BLaER1 (cell line): Measurements from ENCODE around the gene APC2.

Experiments used
- H3K27ac ChIP-seq: shearing (Covaris generic); formaldehyde crosslinking; 2 replicates; pipeline ENCODE4 v1.8.1; 2022
- H3K27me3 ChIP-seq: shearing (Covaris generic); formaldehyde crosslinking; 2 replicates; pipeline ENCODE4 v1.8.1; 2022
- H3K36me3 ChIP-seq: shearing (Covaris generic); formaldehyde crosslinking; 2 replicates; pipeline ENCODE4 v1.8.1; 2022
- H3K4me1 ChIP-seq: shearing (Covaris generic); formaldehyde crosslinking; 2 replicates; pipeline ENCODE4 v1.8.1; 2022
- H3K4me2 ChIP-seq: shearing (Covaris generic); formaldehyde crosslinking; 2 replicates; pipeline ENCODE4 v1.8.1; 2022
- H3K4me3 ChIP-seq: shearing (Covaris generic); formaldehyde crosslinking; 2 replicates; pipeline ENCODE4 v1.8.1; 2022
- H3K9ac ChIP-seq: shearing (Covaris generic); formaldehyde crosslinking; 2 replicates; pipeline ENCODE4 v1.8.1; 2022
- H3K9me3 ChIP-seq: shearing (Covaris generic); formaldehyde crosslinking; 2 replicates; pipeline ENCODE4 v1.8.1; 2022
- H4K20me1 ChIP-seq: shearing (Covaris generic); formaldehyde crosslinking; 2 replicates; pipeline ENCODE4 v1.8.1; 2022
- Cebpa-rat ChIP-seq: shearing (Covaris generic); IDR thresholded peaks from 2 replicates; pipeline ENCODE4 v1.8.1; 2022

APC2 gene

DNA sequence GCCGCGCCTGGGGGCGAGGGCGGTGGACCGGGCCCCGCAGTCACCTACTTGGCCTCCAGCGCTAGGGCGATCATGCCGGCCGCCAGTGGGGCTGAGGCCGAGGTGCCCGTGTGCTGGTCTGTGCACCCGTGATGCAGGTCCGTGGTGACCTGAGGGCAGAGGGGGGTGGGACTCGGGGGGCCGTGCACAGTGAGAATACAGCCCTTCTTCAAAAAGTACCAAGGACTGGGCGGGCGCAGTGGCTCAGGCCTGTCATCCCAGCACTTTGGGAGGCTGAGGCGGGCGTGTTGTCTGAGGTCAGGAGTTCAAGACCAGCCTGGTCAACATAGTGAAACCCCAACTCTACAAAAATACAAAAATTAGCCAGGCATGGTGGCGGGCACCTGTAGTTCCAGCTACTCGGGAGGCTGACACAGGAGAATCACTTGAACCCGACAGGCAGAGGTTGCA is 34.1 kb downstream of the APC2 start:
- Histone ChIP-seq H3K4me1 (peaks cover 33% of the 10 kb centered on the region), H4K20me1 (no peaks in the 10 kb centered on the region), H3K9me3 (no peaks in the 10 kb centered on the region), H3K9ac (no peak overlapping the region), H3K36me3 (peaks cover 5% of the 10 kb centered on the region; the same call in 1 of the 2 replicates), H3K27me3 (no peaks in the 10 kb centered on the region), H3K4me3 (no peak overlapping the region), H3K4me2 (no peak overlapping the region), H3K27ac (no peak overlapping the region)
- TF ChIP-seq Cebpa-rat, result no peak

DNA sequence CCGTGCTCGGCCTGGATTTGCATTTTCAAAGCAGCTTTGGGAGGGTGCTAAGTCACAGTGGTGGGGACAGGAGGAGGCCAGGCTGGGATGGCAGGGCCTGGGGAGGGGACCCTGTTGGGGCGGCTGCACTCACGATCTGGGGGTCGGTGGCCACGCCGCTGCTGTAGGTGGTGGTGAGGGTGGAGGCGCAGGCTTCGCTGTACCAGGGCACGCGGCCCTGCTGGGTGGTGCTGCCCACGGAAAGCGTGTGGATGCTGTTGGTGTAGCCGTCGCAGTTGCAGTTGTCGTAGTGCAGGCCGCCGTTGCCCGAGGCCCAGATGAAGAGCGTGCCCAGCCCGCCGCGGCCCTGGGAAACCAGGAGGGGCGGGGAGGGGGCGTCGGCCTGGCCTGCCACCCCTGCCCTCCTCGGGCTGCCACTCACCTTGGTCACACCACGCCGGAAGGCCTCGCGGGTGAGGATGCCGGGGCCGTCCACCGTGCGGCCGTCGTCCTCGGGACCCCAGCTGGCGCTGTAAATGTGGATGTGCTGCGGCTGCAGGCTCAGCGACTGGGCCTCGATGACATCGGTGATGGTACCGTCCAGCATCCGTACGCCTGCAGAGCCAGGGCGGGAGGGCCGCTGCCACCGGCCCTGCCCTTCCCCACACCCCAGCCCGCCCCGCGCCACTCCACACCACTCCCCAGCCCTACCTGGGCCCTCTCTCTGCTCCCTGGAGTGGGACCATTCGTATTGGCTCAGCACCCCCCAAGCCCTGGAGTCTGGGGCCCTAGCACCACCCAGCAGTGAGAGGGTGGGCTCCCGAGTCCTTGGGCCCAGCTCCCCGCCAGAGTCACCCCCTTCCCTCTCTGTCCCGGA is 37.0 kb downstream of the APC2 start:
- TF ChIP-seq Cebpa-rat, result no peak
- no peak overlapping the region for H3K4me3 ChIP-seq
- H3K4me1 ChIP-seq, result peaks cover 33% of the 10 kb centered on the region
- H3K27me3 ChIP-seq, result peaks cover 3% of the 10 kb centered on the region; the same call in 1 of the 2 replicates
- no peak overlapping the region for H3K4me2 ChIP-seq
- H3K9ac ChIP-seq, result no peak overlapping the region
- peaks cover 6% of the 10 kb centered on the region; the same call in 1 of the 2 replicates for H4K20me1 ChIP-seq
- H3K27ac ChIP-seq, result no peak overlapping the region
- peaks cover 5% of the 10 kb centered on the region; the same call in 1 of the 2 replicates for H3K36me3 ChIP-seq
- H3K9me3 ChIP-seq, result no peaks in the 10 kb centered on the region

DNA sequence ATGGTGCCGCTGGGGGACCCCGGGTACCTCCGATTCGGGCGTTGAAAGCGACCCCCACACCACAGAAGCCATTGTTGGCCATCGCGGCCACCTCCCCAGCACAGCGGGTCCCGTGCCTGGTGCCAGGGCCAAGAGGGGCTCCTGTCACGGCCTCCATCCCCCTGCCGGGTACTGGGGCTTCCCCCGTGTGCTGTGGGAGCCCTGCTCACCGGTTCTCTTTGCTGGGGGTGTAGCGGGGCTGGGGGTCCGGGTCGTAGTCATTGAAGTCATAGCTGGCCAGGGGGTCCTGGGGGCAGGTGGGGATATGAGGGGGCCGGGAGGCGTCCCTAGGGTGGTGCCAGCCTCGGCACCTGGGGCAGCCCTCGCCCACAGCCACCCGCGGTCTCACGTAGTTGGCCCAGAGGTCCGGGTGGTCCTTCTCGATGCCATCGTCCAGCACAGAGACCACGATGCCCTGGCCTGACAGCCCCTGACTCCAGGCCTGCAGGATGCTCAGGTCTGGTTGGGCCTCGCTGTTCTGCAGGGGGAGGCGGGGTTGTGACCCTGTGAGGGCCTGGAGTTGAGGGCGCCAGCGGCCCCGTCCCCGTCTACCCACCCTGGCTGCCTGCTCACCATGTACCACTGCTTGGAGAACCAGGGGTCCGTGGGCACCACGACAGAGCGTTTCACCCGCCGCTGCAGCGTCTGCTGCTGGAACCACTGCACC is 37.8 kb downstream of the APC2 start:
- Histone ChIP-seq H3K4me3 (no peak overlapping the region), H3K9me3 (no peaks in the 10 kb centered on the region), H4K20me1 (peaks cover 6% of the 10 kb centered on the region; the same call in 1 of the 2 replicates), H3K27ac (peak overlapping the region; percentile 49; the same call in 1 of the 2 replicates), H3K9ac (no peak overlapping the region), H3K27me3 (peaks cover 3% of the 10 kb centered on the region; the same call in 1 of the 2 replicates), H3K4me1 (peaks cover 33% of the 10 kb centered on the region), H3K4me2 (peak overlapping the region; percentile 97), H3K36me3 (peaks cover 5% of the 10 kb centered on the region; the same call in 1 of the 2 replicates)
- no peak for TF ChIP-seq Cebpa-rat

DNA sequence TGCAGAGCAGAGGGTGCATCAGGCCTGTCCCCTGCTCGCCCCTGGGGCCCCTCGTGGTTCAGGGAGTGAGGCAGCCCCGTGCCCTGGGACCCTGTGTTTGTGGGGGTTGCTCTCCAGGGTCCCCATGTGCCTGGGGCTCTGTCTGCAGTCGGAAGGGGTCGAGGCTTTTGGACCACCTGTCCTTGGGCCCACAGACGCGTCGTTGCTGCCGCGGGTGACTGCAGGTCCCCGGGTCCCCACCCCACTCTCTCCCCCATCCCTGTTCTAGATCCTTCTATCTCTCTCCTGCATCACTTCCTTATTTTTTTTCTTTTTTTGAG is 38.3 kb downstream of the APC2 start:
- Histone ChIP-seq H3K4me2 (peak overlapping the region; percentile 97), H3K9me3 (no peaks in the 10 kb centered on the region), H3K4me3 (no peak overlapping the region), H3K9ac (no peak overlapping the region), H3K27me3 (peaks cover 3% of the 10 kb centered on the region; the same call in 1 of the 2 replicates), H4K20me1 (peaks cover 6% of the 10 kb centered on the region; the same call in 1 of the 2 replicates), H3K36me3 (peaks cover 5% of the 10 kb centered on the region; the same call in 1 of the 2 replicates), H3K27ac (peak overlapping the region; percentile 49; the same call in 1 of the 2 replicates), H3K4me1 (peaks cover 33% of the 10 kb centered on the region)
- TF ChIP-seq Cebpa-rat, result no peak

DNA sequence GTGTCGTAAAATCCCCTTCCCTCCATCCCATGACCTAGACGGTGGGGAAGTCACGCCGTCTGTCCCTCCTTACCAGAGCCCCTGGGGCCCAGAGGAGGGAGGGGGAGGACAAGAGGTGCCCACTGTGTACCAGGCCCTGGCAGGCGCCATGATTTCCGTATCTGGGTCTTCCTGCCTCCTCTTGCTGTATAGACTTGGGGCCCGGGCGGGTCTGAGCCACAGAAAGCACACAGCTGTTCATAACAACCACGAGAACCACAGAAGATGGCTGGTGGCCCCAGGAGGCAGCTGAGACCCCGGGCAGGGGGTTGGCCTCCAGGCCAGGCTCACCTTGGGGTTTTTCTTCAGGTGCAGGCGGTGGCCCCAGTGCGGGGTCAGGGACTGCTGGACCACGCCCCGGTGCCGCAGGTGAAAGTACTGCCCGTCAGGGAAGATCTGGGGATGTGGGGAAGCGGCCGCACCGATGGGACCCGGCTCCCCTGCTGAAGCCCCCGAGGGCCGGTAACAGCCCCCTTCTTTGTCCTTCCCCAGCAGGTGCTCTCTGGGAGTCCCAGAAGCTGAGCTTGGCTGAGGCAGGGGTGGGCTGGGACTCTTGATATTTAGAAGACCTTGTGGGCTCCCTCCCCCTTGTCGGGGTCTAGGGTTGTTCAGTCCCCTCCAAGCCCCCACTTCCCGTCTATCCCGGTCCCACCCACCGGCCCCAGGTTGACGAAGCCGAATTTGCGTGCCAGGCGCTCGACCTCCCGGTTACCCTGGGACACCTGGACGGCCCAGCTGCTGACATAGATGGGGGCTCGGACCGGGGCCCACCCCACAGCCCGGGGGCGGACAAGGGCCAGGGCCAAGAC is 39.8 kb downstream of the APC2 start:
- Histone ChIP-seq H3K4me3 (peak overlapping the region; percentile 72), H3K36me3 (0 out of 2 replicates have a peak, but pooled peaks cover 5% of the 10 kb centered on the region), H3K27ac (peak overlapping the region; percentile 88), H3K9me3 (no peaks in the 10 kb centered on the region), H3K27me3 (peaks cover 3% of the 10 kb centered on the region; the same call in 1 of the 2 replicates), H3K9ac (peak overlapping the region; percentile 75), H4K20me1 (peaks cover 6% of the 10 kb centered on the region; the same call in 1 of the 2 replicates), H3K4me2 (peak overlapping the region; percentile 97), H3K4me1 (peaks cover 33% of the 10 kb centered on the region)
- TF ChIP-seq Cebpa-rat, result no peak

DNA sequence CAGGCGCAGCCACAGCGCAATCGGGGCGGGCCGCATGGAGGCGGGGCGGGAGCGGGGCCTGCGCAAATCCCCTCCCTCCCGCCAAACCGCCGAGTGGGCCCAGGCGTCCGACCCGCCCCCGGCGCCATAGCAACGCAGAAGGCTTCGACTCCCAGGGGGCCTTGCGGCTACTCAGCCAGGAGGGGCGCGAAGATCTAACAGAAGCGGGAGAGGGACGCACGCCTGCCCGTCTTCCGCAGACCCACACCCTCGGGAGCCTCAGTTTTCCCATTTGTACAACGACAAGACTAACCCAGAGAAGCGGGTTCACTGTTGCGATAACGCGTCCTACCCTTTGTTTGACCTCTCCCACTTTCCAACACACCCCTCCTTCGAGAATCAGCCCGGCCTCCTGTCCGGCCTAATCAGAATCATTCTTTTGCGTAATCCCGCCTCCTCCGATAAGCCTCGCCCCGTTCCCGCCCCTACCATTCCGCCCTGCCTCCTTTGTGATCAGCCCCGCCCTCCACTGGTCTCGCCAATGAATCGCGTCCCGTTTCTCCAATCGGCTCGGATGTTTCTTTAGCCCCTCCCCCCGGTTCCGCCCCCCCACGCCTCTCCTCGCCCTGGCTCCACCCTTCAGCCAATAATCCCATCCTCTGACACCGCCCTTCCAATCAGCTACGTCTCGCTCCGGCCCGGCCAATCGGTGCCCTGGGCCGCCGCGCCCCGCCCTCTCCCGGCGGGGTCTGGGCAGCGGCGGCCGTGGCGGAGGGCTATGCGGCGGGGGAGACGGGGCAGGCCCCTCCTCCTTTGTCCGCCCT is 40.6 kb downstream of the APC2 start, which contains the start of gene PCSK4:
Gene PCSK4, minus strand, starts transcription at position 40 of the 803 bp plus-strand sequence. Its CDS starts 4 bp downstream, at position 36.
- Histone ChIP-seq H3K9ac (peak within 1 kb of the TSS; percentile 75), H3K4me2 (peak within 1 kb of the TSS; percentile 97), H3K27ac (peak within 1 kb of the TSS; percentile 88), H3K4me1 (peaks cover 33% of the 10 kb centered on the region), H3K9me3 (no peaks in the 10 kb centered on the region), H3K4me3 (peak within 1 kb of the TSS; percentile 72), H3K36me3 (0 out of 2 replicates have a peak, but pooled peaks cover 5% of the 10 kb centered on the region), H4K20me1 (peaks cover 12% of the 10 kb centered on the region), H3K27me3 (peaks cover 3% of the 10 kb centered on the region; the same call in 1 of the 2 replicates)
- peak; percentile 88 for TF ChIP-seq Cebpa-rat

DNA sequence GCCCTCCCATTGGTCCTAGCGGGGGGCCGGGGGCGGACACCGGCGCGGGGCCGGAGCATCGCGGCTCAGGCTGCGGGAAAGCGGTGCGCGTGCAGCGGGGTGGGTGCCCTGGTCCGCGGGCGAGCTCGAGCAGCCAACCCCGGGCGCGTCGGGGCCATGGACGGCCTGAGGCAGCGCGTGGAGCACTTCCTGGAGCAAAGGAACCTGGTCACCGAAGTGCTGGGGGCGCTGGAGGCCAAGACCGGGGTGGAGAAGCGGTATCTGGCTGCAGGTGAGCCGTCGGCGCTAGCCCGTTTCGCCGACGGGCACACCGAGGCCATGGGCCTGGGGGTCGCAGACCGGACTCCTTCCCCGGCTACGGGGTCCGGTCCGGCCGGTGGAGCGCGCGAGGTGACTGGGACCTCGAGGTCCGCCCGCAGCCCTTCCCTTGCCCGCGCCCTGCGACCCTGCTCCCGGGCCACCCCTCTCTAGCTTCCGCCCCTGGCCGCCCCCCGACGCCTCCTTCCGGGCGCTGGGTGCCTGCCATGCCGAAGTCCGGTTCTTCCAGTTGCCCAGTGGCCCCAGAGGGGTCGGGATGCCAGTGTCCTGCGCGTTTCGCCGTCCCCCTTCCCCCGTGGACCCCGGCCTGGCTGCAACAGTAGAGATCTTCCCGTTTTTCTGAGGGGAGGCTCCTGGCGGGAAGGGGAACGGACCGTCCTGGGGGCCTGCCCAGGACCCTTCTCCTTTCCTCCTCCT is 41.4 kb downstream of the APC2 start, which contains the start of gene REEP6:
Gene REEP6, plus strand, starts transcription at position 68 of the 735 bp plus-strand sequence. Its CDS starts 89 bp downstream, at position 157.
- peak within 1 kb of the TSS; percentile 75 for H3K9ac ChIP-seq
- 0 out of 2 replicates have a peak, but pooled peaks cover 5% of the 10 kb centered on the region for H3K36me3 ChIP-seq
- TF ChIP-seq Cebpa-rat, result no peak
- peaks cover 3% of the 10 kb centered on the region; the same call in 1 of the 2 replicates for H3K27me3 ChIP-seq
- H3K4me3 ChIP-seq, result peak within 1 kb of the TSS; percentile 72
- H3K4me2 ChIP-seq, result peak within 1 kb of the TSS; percentile 97
- peak within 1 kb of the TSS; percentile 88 for H3K27ac ChIP-seq
- H3K9me3 ChIP-seq, result no peaks in the 10 kb centered on the region
- H4K20me1 ChIP-seq, result peaks cover 14% of the 10 kb centered on the region
- H3K4me1 ChIP-seq, result peaks cover 37% of the 10 kb centered on the region

DNA sequence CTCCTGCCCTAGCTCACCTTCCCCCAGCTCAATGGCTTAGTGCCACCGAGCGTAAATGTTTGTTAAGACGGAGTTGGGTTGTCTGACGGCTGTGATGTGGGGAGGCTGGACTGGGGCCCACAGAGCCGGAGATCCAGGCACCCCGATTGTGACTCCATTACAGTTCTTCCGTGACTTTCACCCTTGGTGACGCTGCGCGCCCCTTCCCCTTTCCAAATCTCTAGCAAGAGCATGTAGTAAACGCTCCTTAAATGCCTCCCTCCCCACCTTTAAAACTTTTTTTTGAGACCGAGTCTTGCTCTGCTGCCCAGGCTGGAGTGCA is 41.9 kb downstream of the APC2 start:
- H4K20me1 ChIP-seq, result peaks cover 14% of the 10 kb centered on the region
- H3K4me1 ChIP-seq, result peaks cover 42% of the 10 kb centered on the region
- H3K9me3 ChIP-seq, result no peaks in the 10 kb centered on the region
- peak overlapping the region; percentile 65 for H3K4me3 ChIP-seq
- TF ChIP-seq Cebpa-rat, result no peak
- H3K27me3 ChIP-seq, result peaks cover 3% of the 10 kb centered on the region; the same call in 1 of the 2 replicates
- H3K36me3 ChIP-seq, result 0 out of 2 replicates have a peak, but pooled peaks cover 2% of the 10 kb centered on the region
- no peak overlapping the region for H3K27ac ChIP-seq
- no peak overlapping the region for H3K9ac ChIP-seq
- H3K4me2 ChIP-seq, result peak overlapping the region; percentile 96
